K562 (cell line): ENCODE data around the gene OSCP1. TPM values are rescaled to one million over a fixed set of nuclear protein-coding genes. Genes with fewer than 3 reads are reported as not detected.

Experiments used
- ADNP ChIP-seq: fragments of 200-800 bp; sonication (Bioruptor generic); IDR thresholded peaks from 2 replicates; pipeline ENCODE4 v1.6.1; 2016; ENCODE audit warnings: missing genetic modification characterization, missing compliant biosample characterization
- BACH1 ChIP-seq: fragments of 200-800 bp; sonication (Bioruptor generic); IDR thresholded peaks from 2 replicates; pipeline ENCODE4 v1.6.1; 2016; ENCODE audit warnings: missing genetic modification characterization, missing compliant biosample characterization
- CBFB ChIP-seq: sonication (generic); formaldehyde crosslinking; IDR thresholded peaks from 2 replicates; pipeline ENCODE4 v1.4.0; 2020; ENCODE audit warnings: mild to moderate bottlenecking, missing genetic modification reagents
- CBX1 ChIP-seq: sonication (generic); IDR thresholded peaks from 2 replicates; pipeline ENCODE4 v1.6.1; 2016; ENCODE audit warnings: antibody characterized with exemption, low read depth, mild to moderate bottlenecking
- CHCHD3 ChIP-seq: fragments of 250-450 bp; sonication (Bioruptor Pico); IDR thresholded peaks from 2 replicates; pipeline ENCODE4 v2.1.2; 2022; ENCODE audit warnings: mild to moderate bottlenecking
- CTBP1 ChIP-seq: fragments of 450-650 bp; IDR thresholded peaks from 2 replicates; pipeline ENCODE4 v1.6.1; 2016; ENCODE audit warnings: borderline replicate concordance
- DMBX1 ChIP-seq: fragments of 250-450 bp; sonication (Bioruptor Pico); IDR thresholded peaks from 2 replicates; pipeline ENCODE4 v1.8.0; 2022; ENCODE audit warnings: inconsistent platforms, mild to moderate bottlenecking, moderate library complexity, borderline replicate concordance
- E2F4 ChIP-seq: sonication (generic); formaldehyde crosslinking; IDR thresholded peaks from 2 replicates; pipeline ENCODE4 v1.8.0; 2022; ENCODE audit warnings: mild to moderate bottlenecking, low read depth, missing genetic modification reagents
- EWSR1 ChIP-seq: fragments of 450-650 bp; IDR thresholded peaks from 2 replicates; pipeline ENCODE4 v1.6.1; 2018; ENCODE audit warnings: borderline replicate concordance, mild to moderate bottlenecking, low read depth, moderate library complexity; ENCODE audit not compliant: partially characterized antibody
- FOXK2 ChIP-seq, 2 experiments: fragments of 450-650 bp; IDR thresholded peaks in 1 of 2; conservative IDR thresholded peaks in 1 of 2; 2 replicates each; pipeline ENCODE4 v1.6.1; 2016; ENCODE audit warnings: low read depth in 2 of 2, mild to moderate bottlenecking in 1 of 2
- GMEB1 ChIP-seq: fragments of 250-450 bp; sonication (Bioruptor Pico); IDR thresholded peaks from 2 replicates; pipeline ENCODE4 v1.4.0; 2020; ENCODE audit warnings: mild to moderate bottlenecking
- IRF2 ChIP-seq: sonication (generic); formaldehyde crosslinking; IDR thresholded peaks from 2 replicates; pipeline ENCODE4 v1.8.1; 2022; ENCODE audit warnings: mild to moderate bottlenecking, missing genetic modification reagents
- MXI1 ChIP-seq: IDR thresholded peaks from 2 replicates; pipeline ENCODE4 v1.6.1; 2011; ENCODE audit warnings: low read depth, mild to moderate bottlenecking, improper control_type of control experiment, low read length
- NBN ChIP-seq: fragments of 450-650 bp; IDR thresholded peaks from 2 replicates; pipeline ENCODE4 v1.6.1; 2016; ENCODE audit warnings: low read depth, mild to moderate bottlenecking
- POU5F1 ChIP-seq: fragments of 150-350 bp; IDR thresholded peaks from 2 replicates; pipeline ENCODE4 v1.6.1; 2014; ENCODE audit warnings: borderline replicate concordance, low read length, low read depth, mild to moderate bottlenecking; ENCODE audit not compliant: partially characterized antibody
- PTRF ChIP-seq: fragments of 450-650 bp; IDR thresholded peaks from 2 replicates; pipeline ENCODE4 v1.6.1; 2016; ENCODE audit warnings: mild to moderate bottlenecking, missing genetic modification characterization, missing compliant biosample characterization
- RBM22 ChIP-seq: fragments of 200-400 bp; formaldehyde crosslinking; IDR thresholded peaks from 2 replicates; pipeline ENCODE4 v1.6.1; 2018; ENCODE audit warnings: low read length, low read depth; ENCODE audit not compliant: poor library complexity, severe bottlenecking
- RFX7 ChIP-seq: fragments of 250-450 bp; sonication (Bioruptor Pico); IDR thresholded peaks from 2 replicates; pipeline ENCODE4 v1.5.1; 2021; ENCODE audit warnings: mild to moderate bottlenecking
- RHOXF2B ChIP-seq: fragments of 250-450 bp; sonication (Bioruptor Pico); conservative IDR thresholded peaks from 2 replicates; pipeline ENCODE4 v1.5.1; 2021
- SIRT6 ChIP-seq: IDR thresholded peaks from one replicate; pipeline ENCODE4 v1.6.1; 2012; ENCODE audit warnings: low read depth, mild to moderate bottlenecking, control low read depth, inconsistent platforms, low read length, moderate library complexity
- SMARCE1 ChIP-seq: fragments of 450-650 bp; IDR thresholded peaks from 2 replicates; pipeline ENCODE4 v1.7.1; 2016; ENCODE audit warnings: mild to moderate bottlenecking
- SRF ChIP-seq, 2 experiments: fragments of 250-450, 450-650 bp in 1 of 2; sonication (Bioruptor Pico) in 1 of 2; sonication (generic) in 1 of 2; formaldehyde crosslinking; IDR thresholded peaks; 2 replicates each; pipeline versions ENCODE4 v1.5.0 to v1.5.1; 2020 to 2022; ENCODE audit warnings: mild to moderate bottlenecking in 1 of 2, missing genetic modification reagents in 1 of 2
- ZNF408 ChIP-seq: fragments of 250-450 bp; sonication (Bioruptor Pico); IDR thresholded peaks from 2 replicates; pipeline ENCODE4 v1.4.0; 2020; ENCODE audit warnings: low read depth, mild to moderate bottlenecking, moderate library complexity
- ZNF41 ChIP-seq: fragments of 250-450 bp; sonication (Bioruptor Pico); conservative IDR thresholded peaks from 2 replicates; pipeline ENCODE4 v1.4.0; 2020; ENCODE audit warnings: mild to moderate bottlenecking
- ZNF436 ChIP-seq: fragments of 250-450, 450-650 bp; sonication (Bioruptor Pico); formaldehyde crosslinking; IDR thresholded peaks from 2 replicates; pipeline ENCODE4 v1.7.0; 2020; ENCODE audit warnings: mild to moderate bottlenecking
- polyA plus RNA-seq, 8 experiments: library from polyadenylated mRNA; depleted of rRNA in 4 of 8; stranded (reverse) in 5 of 8; unstranded in 3 of 8; fragments of >200 nt; fragmentation: Nextera tagmentation in 2 of 8; fragmentation: Illumina TruSeq in 1 of 8; extraction: Ambion mirVana in 2 of 8; extraction: Trizol in 1 of 8; gene quantifications; 2 replicates each; pipeline versions ENCODE4 v1.2.1 to v1.2.3, GENCODE V29; 2011 to 2014; ENCODE audit warnings: inconsistent platforms in 1 of 8, missing spikeins in 1 of 8
- total RNA-seq, 7 experiments: library from RNA; depleted of rRNA in 6 of 7; stranded (reverse); fragments of >200 nt in 6 of 7; fragmentation: Illumina TruSeq in 2 of 7; extraction: Trizol in 2 of 7; gene quantifications; 2 replicates each; pipeline versions ENCODE4 v1.2.1 to v1.2.3, GENCODE V29; 2011 to 2021; ENCODE audit warnings: low replicate concordance in 1 of 7

The OSCP1 gene
- total and polyA plus RNA-seq, 9 of the 15 experiments (the other 6 are each of a cell fraction or from before 2014, with no cell fraction given), result 0.15 to 0.40 (median 0.33) TPM; not detected in 5

GRCh38 chr1:36479505-36480051 is 29.3 kb upstream of the OSCP1 start (continued):
- TF ChIP-seq BACH1 (tag), result 0 out of 2 replicates have a peak, but pooled peaks have one; percentile 49
- no peak for TF ChIP-seq ZNF408 (CRISPR knock-in tag)
- no peak for TF ChIP-seq PTRF
- 0 out of 2 replicates have a peak, but pooled peaks have one; percentile 41 for TF ChIP-seq CBX1
- TF ChIP-seq ZNF436 (CRISPR knock-in tag), result no peak
- TF ChIP-seq EWSR1, result no peak
- TF ChIP-seq SRF (CRISPR knock-in tag; IDR thresholded peaks at IDR 0.05), result no peak
- TF ChIP-seq NBN, result peak; percentile 60; the same call in 1 of the 2 replicates
- TF ChIP-seq SMARCE1, result peak; percentile 60; the same call in 1 of the 2 replicates
- TF ChIP-seq ZNF41, result 0 out of 2 replicates have a peak, but pooled peaks have one; percentile 34
- peak; percentile 65 to 66; a peak in 2 of 4 replicates for TF ChIP-seq FOXK2 (conservative IDR thresholded peaks at IDR 0.05 in 1 of 2, IDR thresholded peaks at IDR 0.05 in 1 of 2; ENCODE audit: low read depth in 2 of 2)
- no peak for TF ChIP-seq CHCHD3 (CRISPR knock-in tag)
- no peak for TF ChIP-seq IRF2
- no peak for TF ChIP-seq E2F4 (CRISPR knock-in tag)
- TF ChIP-seq RHOXF2B (CRISPR knock-in tag), result no peak
- TF ChIP-seq ADNP (tag), result peak; percentile 77; the same call in 1 of the 2 replicates
- no peak for TF ChIP-seq CBFB (CRISPR knock-in tag)
- no peak for TF ChIP-seq DMBX1
- TF ChIP-seq GMEB1 (CRISPR knock-in tag), result no peak
- peak; percentile 80 for TF ChIP-seq CTBP1
- no peak for TF ChIP-seq RBM22
- TF ChIP-seq POU5F1, result no peak
- no peak for TF ChIP-seq SIRT6
- TF ChIP-seq MXI1, result no peak
- no peak for TF ChIP-seq RFX7 (CRISPR knock-in tag)
